ENCODE results near the gene YOD1.

- TF ChIP-seq CEBPB (IDR thresholded peaks at IDR 0.05) (no peak), USF1 (IDR thresholded peaks at IDR 0.05) (no peak), RAD21 (IDR thresholded peaks at IDR 0.05; ENCODE audit: low read depth) (no peak), YY1 (IDR thresholded peaks at IDR 0.05; ENCODE audit: low read depth) (no peak), ZBTB7A (IDR thresholded peaks at IDR 0.05; ENCODE audit: low read depth) (no peak), TAF1 (IDR thresholded peaks at IDR 0.05; ENCODE audit: low read depth) (no peak), MAX (IDR thresholded peaks at IDR 0.05) (no peak)
These were observed 28.8 kb upstream of the YOD1 start for GRCh38 chr1:207079706-207080241.
